HG03060 (cell line): ENCODE data around the gene CYP4A22.
"Not testable (repeated sequence)": the region's sequence is repeated elsewhere in the genome, so short reads cannot be mapped to it uniquely, and the experiment has no call there.

Experiments
- ATAC-seq: cut with Tn5 transposase; IDR thresholded peaks from one replicate; pipeline ENCODE4 v1.9.1; 2021; ENCODE audit warnings: low read depth, moderate number of reproducible peaks; ENCODE audit not compliant: unreplicated experiment

The CYP4A22 gene

GRCh38 chr1:47184090-47184821 lies 47.0 kb downstream of the CYP4A22 start:
- no peak for ATAC-seq

- no peak for ATAC-seq
These were observed 47.8 kb downstream of the CYP4A22 start for GRCh38 chr1:47184822-47185677.

- ATAC-seq, result no peak
These were observed 49.3 kb downstream of the CYP4A22 start for GRCh38 chr1:47186267-47187185.

GRCh38 chr1:47187231-47187925 lies 50.1 kb downstream of the CYP4A22 start:
- ATAC-seq, result no peak

- ATAC-seq, result no peak
These were observed 50.6 kb downstream of the CYP4A22 start for GRCh38 chr1:47187926-47188250.

- ATAC-seq, result no peak
These were observed 51.8 kb downstream of the CYP4A22 start for GRCh38 chr1:47188791-47189785.

GRCh38 chr1:47189844-47190508 lies 52.7 kb downstream of the CYP4A22 start, which contains the start of gene PDZK1IP1:
Gene PDZK1IP1 (minus strand): TSS chr1:47190036. CDS start chr1:47189932, 104 bp downstream.
- no peak for ATAC-seq

- ATAC-seq, result no peak
These were observed 53.2 kb downstream of the CYP4A22 start for GRCh38 chr1:47190509-47190855.

- ATAC-seq, result no peak
These were observed 53.6 kb downstream of the CYP4A22 start for GRCh38 chr1:47190857-47191256.

GRCh38 chr1:47191940-47192457 lies 54.8 kb downstream of the CYP4A22 start:
- no peak for ATAC-seq

- ATAC-seq, result no peak
These were observed 55.5 kb downstream of the CYP4A22 start for GRCh38 chr1:47192458-47193384.

GRCh38 chr1:47193496-47193895 lies 56.3 kb downstream of the CYP4A22 start:
- ATAC-seq, result not testable (repeated sequence)

- no peak for ATAC-seq
These were observed 57.1 kb downstream of the CYP4A22 start for GRCh38 chr1:47194311-47194710.

GRCh38 chr1:47195981-47196380 lies 58.7 kb downstream of the CYP4A22 start:
- not testable (repeated sequence) for ATAC-seq

- ATAC-seq, result no peak
These were observed 59.4 kb downstream of the CYP4A22 start for GRCh38 chr1:47196622-47197021.

GRCh38 chr1:47198214-47198613 lies 61.0 kb downstream of the CYP4A22 start:
- ATAC-seq, result no peak
